Small intestine (tissue), 7 donors: ENCODE measurements around the gene COPZ2. TPM values are rescaled to one million over a fixed set of nuclear protein-coding genes. Genes with fewer than 3 reads are reported as not detected.

Experiments
- DNase-seq, 2 donors: peaks; one replicate each; pipeline versions ENCODE4 v3.0.0 to v3.0.0-alpha.2; 2013
- FAIRE-seq: peaks from 2 replicates; lab custom pipeline; 2012; peaks lifted over from hg19 to GRCh38; lab: Jason Lieb, UNC
- H3K27ac ChIP-seq, 3 donors: one replicate each; pipeline ENCODE4 v1.5.1; 2013; ENCODE audit warnings: low read length in 2 of 3, mild to moderate bottlenecking in 2 of 3, control low read depth in 1 of 3, inconsistent platforms in 1 of 3, low read depth in 1 of 3, moderate library complexity in 1 of 3
- H3K27me3 ChIP-seq, 3 donors: one replicate each; pipeline ENCODE4 v1.6.1; 2013; ENCODE audit warnings: low read length in 3 of 3, inconsistent platforms in 1 of 3; ENCODE audit not compliant: control insufficient read depth in 3 of 3, insufficient read depth in 3 of 3
- H3K36me3 ChIP-seq, 3 donors: one replicate each; pipeline ENCODE4 v1.6.1; 2013; ENCODE audit warnings: low read length in 3 of 3, inconsistent platforms in 1 of 3, low read depth in 1 of 3, mild to moderate bottlenecking in 1 of 3, moderate library complexity in 1 of 3; ENCODE audit not compliant: control insufficient read depth in 3 of 3, insufficient read depth in 2 of 3
- H3K4me1 ChIP-seq, 3 donors: one replicate each; pipeline ENCODE4 v1.6.1; 2013; ENCODE audit warnings: low read length in 2 of 3, inconsistent platforms in 1 of 3, low read depth in 1 of 3, mild to moderate bottlenecking in 1 of 3, moderate library complexity in 1 of 3; ENCODE audit not compliant: control insufficient read depth in 3 of 3, insufficient read depth in 2 of 3
- H3K4me3 ChIP-seq, 3 donors: one replicate each; pipeline ENCODE4 v1.5.1; 2013; ENCODE audit warnings: low read length in 3 of 3, control low read depth in 1 of 3, inconsistent platforms in 1 of 3, low read depth in 1 of 3, mild to moderate bottlenecking in 1 of 3, moderate library complexity in 1 of 3
- H3K9me3 ChIP-seq, 2 donors: one replicate each; pipeline ENCODE4 v1.6.1; 2013; ENCODE audit warnings: low read depth in 1 of 2, low read length in 1 of 2; ENCODE audit not compliant: control insufficient read depth in 2 of 2, insufficient read depth in 1 of 2
- WGBS, 3 donors: extraction: QIAGEN DNeasy Blood & Tissue Kit; methylation state at CpG; one replicate each; pipeline ENCODE4 v1.1.7; 2013; 5-methylcytosine and 5-hydroxymethylcytosine counted together
- polyA plus RNA-seq, 4 donors: library from polyadenylated mRNA; stranded (reverse) in 3 of 4; unstranded in 1 of 4; fragments of 200-250 nt in 3 of 4; fragments of 120-200 nt in 1 of 4; gene quantifications; one replicate each; pipeline versions ENCODE4 v1.2.1 to v1.2.3, GENCODE V29; 2013
- donor health status: healthy with polysubstance abuse.
- donor health status: control.
- donor health status: control.
- donor health status: Bipolar disorder and iron deficiency.
- donor health status: healthy.

Gene COPZ2
- polyA plus RNA-seq, 4 donors: 4.4 to 7.3 (median 5.6) TPM; not detected in 1

- DNase-seq: peak in 1 of 2 donors; percentile 59
- H3K27ac ChIP-seq: peak overlapping the region in 1 of 3 donors; percentile 69
- H3K4me1 ChIP-seq: peaks cover 7 to 55% (median 34%) of the 10 kb centered on the region in 3 donors
- H3K9me3 ChIP-seq: no peaks in the 10 kb centered on the region
- WGBS, 3 donors: 62 to 85% (median 78%) methylated on average over 29 to 34 of the region's 34 CpGs
- no peak for FAIRE-seq
- no peaks in the 10 kb centered on the region for H3K27me3 ChIP-seq
- peak overlapping the region in 1 of 3 donors; percentile 4 for H3K4me3 ChIP-seq
- H3K36me3 ChIP-seq: peaks cover 7 to 92% (median 40%) of the 10 kb centered on the region in 3 donors
These were observed 16.9 kb upstream of the COPZ2 start for GRCh38 chr17:48054238-48055185.

- WGBS, 3 donors: 51 to 68% (median 61%) methylated on average over 5 to 6 of the region's 6 CpGs
- Histone ChIP-seq H3K27me3 (no peaks in the 10 kb centered on the region), H3K36me3 (peaks cover 7 to 85% (median 34%) of the 10 kb centered on the region in 3 donors), H3K4me3 (no peak overlapping the region), H3K4me1 (peaks cover 7 to 55% (median 34%) of the 10 kb centered on the region in 3 donors), H3K27ac (peak overlapping the region in 1 of 3 donors; percentile 69), H3K9me3 (no peaks in the 10 kb centered on the region)
- no peak for DNase-seq
- no peak for FAIRE-seq
These were observed 16.2 kb upstream of the COPZ2 start for GRCh38 chr17:48053758-48054237.

GRCh38 chr17:48052956-48053757 lies 15.6 kb upstream of the COPZ2 start:
- WGBS, 3 donors: 30 to 48% (median 31%) methylated on average over 5 of the region's 5 CpGs
- peak overlapping the region in 2 of 3 donors; percentile 9 to 43 for H3K4me3 ChIP-seq
- FAIRE-seq: no peak

GRCh38 chr17:48051706-48052486 lies 14.3 kb upstream of the COPZ2 start:
- Histone ChIP-seq H3K27ac (peak overlapping the region in 2 of 3 donors; percentile 19 to 46), H3K4me1 (peaks cover 7 to 59% (median 37%) of the 10 kb centered on the region in 3 donors), H3K4me3 (peak overlapping the region in 1 of 3 donors; percentile 43), H3K27me3 (no peaks in the 10 kb centered on the region), H3K9me3 (no peaks in the 10 kb centered on the region), H3K36me3 (peaks cover 3 to 66% (median 18%) of the 10 kb centered on the region in 3 donors)
- DNase-seq: peak; percentile 33 to 46
- FAIRE-seq: no peak
- 48 to 59% (median 49%) methylated on average over 5 of the region's 5 CpGs for WGBS, 3 donors

More at GRCh38 chr17:48052956-48053757, 15.6 kb upstream of the COPZ2 start:
- Histone ChIP-seq H3K27me3 (no peaks in the 10 kb centered on the region), H3K4me1 (peaks cover 7 to 55% (median 34%) of the 10 kb centered on the region in 3 donors), H3K27ac (peak overlapping the region in 1 of 3 donors; percentile 69), H3K36me3 (peaks cover 7 to 79% (median 28%) of the 10 kb centered on the region in 3 donors), H3K9me3 (no peaks in the 10 kb centered on the region)
- peak in 1 of 2 donors; percentile 29 for DNase-seq

- FAIRE-seq (no peak), DNase-seq (no peak)
- WGBS, 3 donors: 60 to 70% (median 70%) methylated on average over 10 of the region's 10 CpGs
- Histone ChIP-seq H3K9me3 (no peaks in the 10 kb centered on the region), H3K36me3 (peaks cover 3 to 60% (median 14%) of the 10 kb centered on the region in 3 donors), H3K27me3 (no peaks in the 10 kb centered on the region), H3K27ac (peak overlapping the region in 2 of 3 donors; percentile 45 to 46), H3K4me3 (peak overlapping the region in 1 of 3 donors; percentile 43), H3K4me1 (peaks cover 7 to 64% (median 38%) of the 10 kb centered on the region in 3 donors)
These were observed 13.7 kb upstream of the COPZ2 start for GRCh38 chr17:48051283-48051682.

- peaks cover 0 to 33% (median 2%) of the 10 kb centered on the region in 3 donors for H3K36me3 ChIP-seq
- H3K27ac ChIP-seq: peak overlapping the region; percentile 82 to 95 (median 94)
- H3K9me3 ChIP-seq: no peaks in the 10 kb centered on the region
- H3K27me3 ChIP-seq: no peaks in the 10 kb centered on the region
- H3K4me1 ChIP-seq: peaks cover 7 to 47% (median 29%) of the 10 kb centered on the region in 3 donors
- peak overlapping the region; percentile 78 to 88 (median 84) for H3K4me3 ChIP-seq
- WGBS, 3 donors: 0 to 1% (median 1%) methylated on average over 45 to 53 of the region's 53 CpGs
- DNase-seq (peak in 1 of 2 donors; percentile 94), FAIRE-seq (no peak)
These were observed 11.0 kb upstream of the COPZ2 start for GRCh38 chr17:48048384-48049126.

GRCh38 chr17:48047741-48048383 lies 10.3 kb upstream of the COPZ2 start, which contains the start of gene NFE2L1:
NFE2L1 (plus strand) TSS chr17:48048359; CDS start chr17:48051119, 2,760 bp downstream.
- 0 to 1% (median 0%) methylated on average over 46 to 47 of the region's 47 CpGs for WGBS, 3 donors

More at GRCh38 chr17:48047741-48048383, 10.3 kb upstream of the COPZ2 start, which contains the start of gene NFE2L1:
- no peaks in the 10 kb centered on the region for H3K9me3 ChIP-seq
- H3K36me3 ChIP-seq: peaks cover 0 to 26% (median 2%) of the 10 kb centered on the region in 3 donors
- peak within 1 kb of the TSS; percentile 94 to 97 (median 95) for H3K27ac ChIP-seq
- FAIRE-seq (no peak), DNase-seq (peak; percentile 99 to 100)
- H3K27me3 ChIP-seq: no peaks in the 10 kb centered on the region
- H3K4me1 ChIP-seq: peaks cover 7 to 40% (median 22%) of the 10 kb centered on the region in 3 donors
- peak within 1 kb of the TSS; percentile 78 to 88 (median 84) for H3K4me3 ChIP-seq
